HG03175 (cell line): ENCODE measurements around the gene TFF1.

Source experiments
- ATAC-seq: cut with Tn5 transposase; IDR thresholded peaks from one replicate; pipeline ENCODE4 v1.9.1; 2021; ENCODE audit warnings: mild to moderate bottlenecking, moderate library complexity; ENCODE audit not compliant: unreplicated experiment

The TFF1 gene

GRCh38 chr21:42384156-42384945 lies 18.0 kb upstream of the TFF1 start:
- ATAC-seq = no peak

- ATAC-seq = no peak
Measured at GRCh38 chr21:42383331-42383730, 17.0 kb upstream of the TFF1 start.

GRCh38 chr21:42382915-42383314 lies 16.6 kb upstream of the TFF1 start:
- ATAC-seq = no peak

GRCh38 chr21:42381347-42381984 lies 15.1 kb upstream of the TFF1 start:
- ATAC-seq = no peak

GRCh38 chr21:42379426-42380215 lies 13.3 kb upstream of the TFF1 start:
- no peak for ATAC-seq

- no peak for ATAC-seq
Measured at GRCh38 chr21:42378418-42378817, 12.1 kb upstream of the TFF1 start.

GRCh38 chr21:42377951-42378340 lies 11.6 kb upstream of the TFF1 start:
- no peak for ATAC-seq

- ATAC-seq = no peak
Measured at GRCh38 chr21:42377211-42377950, 11.0 kb upstream of the TFF1 start.

- ATAC-seq = no peak
Measured at GRCh38 chr21:42376338-42376982, 10.1 kb upstream of the TFF1 start.

GRCh38 chr21:42375966-42376337 lies 9.6 kb upstream of the TFF1 start:
- ATAC-seq = no peak

GRCh38 chr21:42375506-42375905 lies 9.2 kb upstream of the TFF1 start:
- no peak for ATAC-seq

GRCh38 chr21:42374864-42375499 lies 8.6 kb upstream of the TFF1 start:
- no peak for ATAC-seq

- ATAC-seq = no peak
Measured at GRCh38 chr21:42374457-42374856, 8.1 kb upstream of the TFF1 start.

- no peak for ATAC-seq
Measured at GRCh38 chr21:42373908-42374455, 7.6 kb upstream of the TFF1 start.

GRCh38 chr21:42373196-42373907 lies 7.0 kb upstream of the TFF1 start:
- no peak for ATAC-seq

- no peak for ATAC-seq
Measured at GRCh38 chr21:42370894-42371654, 4.7 kb upstream of the TFF1 start.

- ATAC-seq = no peak
Measured at GRCh38 chr21:42369821-42370220, 3.5 kb upstream of the TFF1 start.

- no peak for ATAC-seq
Measured at GRCh38 chr21:42367367-42368165, 1.2 kb upstream of the TFF1 start.
